ENCODE data around the gene TRIML2. TPM values are rescaled to one million over a fixed set of nuclear protein-coding genes. Genes with fewer than 3 reads are reported as not detected.
A peak's percentile ranks its signal among the peaks of the same experiment; 100 is the strongest.

The TRIML2 gene
- 1 to 10 TPM; 1.1 to 3.6 (median 2.3) TPM for total RNA-seq (2021; fragmentation: NEBNext Ultra II Directional; extraction: Animal tissue kit (Norgen Biotek cat#: 25700))
- long read RNA-seq, result 0 reads

DNA sequence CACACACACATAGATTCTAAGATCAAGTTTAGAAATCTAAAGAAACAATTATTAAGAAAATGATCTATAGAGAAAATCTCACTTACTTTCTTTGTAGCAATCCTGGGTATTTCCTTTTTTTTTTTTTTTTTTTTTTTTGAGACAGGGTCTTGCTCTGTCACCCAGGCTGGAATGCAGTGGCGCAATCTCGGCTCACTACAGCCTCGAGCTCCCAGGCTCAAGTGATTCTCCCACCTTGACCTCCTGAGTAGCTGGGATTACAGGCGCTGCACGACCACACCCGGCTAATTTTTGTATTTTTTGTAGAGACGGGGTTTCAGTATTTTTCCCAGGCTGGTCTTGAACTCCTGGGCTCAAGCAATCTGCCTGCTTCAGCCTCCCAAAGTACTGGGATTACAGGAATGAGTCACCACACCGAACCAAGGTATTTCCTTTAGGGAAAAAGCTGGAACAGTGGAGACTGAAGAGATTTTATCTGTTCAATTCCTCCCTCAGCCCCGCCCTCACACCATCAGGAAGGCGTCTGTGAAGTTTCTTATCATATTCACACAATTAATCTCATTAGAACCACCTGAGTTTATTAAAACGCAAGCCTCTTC is at the start of gene TRIML2:
Gene TRIML2, minus strand, starts transcription at position 447 of the 599 bp plus-strand sequence. CDS start 4,235 bp downstream, outside the sequence.
- Mint-ChIP-seq H3K27ac (peak within 1 kb of the TSS; percentile 54), H3K4me3 (peak within 1 kb of the TSS; percentile 67), H3K9me3 (peaks cover 15% of the 10 kb centered on the region; the same call in 1 of the 2 replicates), H3K27me3 (ENCODE audit: insufficient read depth) (no peaks in the 10 kb centered on the region), H3K4me1 (ENCODE audit: low read depth) (peaks cover 44% of the 10 kb centered on the region), H3K36me3 (ENCODE audit: low read depth) (no peaks in the 10 kb centered on the region)
- TF ChIP-seq, protein P1, sequence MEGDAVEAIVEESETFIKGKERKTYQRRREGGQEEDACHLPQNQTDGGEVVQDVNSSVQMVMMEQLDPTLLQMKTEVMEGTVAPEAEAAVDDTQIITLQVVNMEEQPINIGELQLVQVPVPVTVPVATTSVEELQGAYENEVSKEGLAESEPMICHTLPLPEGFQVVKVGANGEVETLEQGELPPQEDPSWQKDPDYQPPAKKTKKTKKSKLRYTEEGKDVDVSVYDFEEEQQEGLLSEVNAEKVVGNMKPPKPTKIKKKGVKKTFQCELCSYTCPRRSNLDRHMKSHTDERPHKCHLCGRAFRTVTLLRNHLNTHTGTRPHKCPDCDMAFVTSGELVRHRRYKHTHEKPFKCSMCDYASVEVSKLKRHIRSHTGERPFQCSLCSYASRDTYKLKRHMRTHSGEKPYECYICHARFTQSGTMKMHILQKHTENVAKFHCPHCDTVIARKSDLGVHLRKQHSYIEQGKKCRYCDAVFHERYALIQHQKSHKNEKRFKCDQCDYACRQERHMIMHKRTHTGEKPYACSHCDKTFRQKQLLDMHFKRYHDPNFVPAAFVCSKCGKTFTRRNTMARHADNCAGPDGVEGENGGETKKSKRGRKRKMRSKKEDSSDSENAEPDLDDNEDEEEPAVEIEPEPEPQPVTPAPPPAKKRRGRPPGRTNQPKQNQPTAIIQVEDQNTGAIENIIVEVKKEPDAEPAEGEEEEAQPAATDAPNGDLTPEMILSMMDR (IDR thresholded peaks at IDR 0.05), result no peak
- peak; percentile 24 for DNase-seq

- Mint-ChIP-seq H3K4me1 (ENCODE audit: low read depth) (peaks cover 6% of the 10 kb centered on the region; the same call in 1 of the 2 replicates), H3K27ac (no peak overlapping the region), H3K27me3 (ENCODE audit: insufficient read depth) (no peaks in the 10 kb centered on the region; the same call in none of the 2 replicates), H3K4me3 (no peak overlapping the region), H3K36me3 (ENCODE audit: low read depth) (no peaks in the 10 kb centered on the region), H3K9me3 (peaks cover 28% of the 10 kb centered on the region; the same call in 1 of the 2 replicates)
- DNase-seq, result no peak
- TF ChIP-seq, protein P1 (IDR thresholded peaks at IDR 0.05), result no peak
Measured at GRCh38 chr4:188158336-188158735, 48.9 kb upstream of the TRIML2 start.

GRCh38 chr4:188154668-188155405 is 45.4 kb upstream of the TRIML2 start:
- Mint-ChIP-seq H3K4me3 (no peak overlapping the region), H3K27ac (no peak overlapping the region)

DNA sequence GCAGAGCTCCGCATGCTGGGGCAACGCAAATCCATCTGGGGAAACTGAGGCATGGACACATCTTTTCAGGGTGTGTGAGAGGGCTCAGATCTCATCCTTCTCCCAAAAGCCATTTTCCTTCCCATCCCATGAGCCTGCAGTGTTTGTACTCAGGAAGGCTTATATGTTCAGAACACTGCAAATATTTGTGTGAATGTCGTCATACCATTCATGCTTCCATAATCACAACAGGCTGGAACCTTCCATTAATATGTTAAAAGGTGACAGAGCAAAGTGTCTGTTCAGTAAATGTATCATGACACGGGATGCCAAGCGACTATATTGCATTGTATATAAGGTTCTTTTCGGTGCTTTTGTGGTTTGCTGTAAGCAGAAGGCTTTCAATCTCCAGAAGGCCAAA is 38.4 kb upstream of the TRIML2 start:
- no peaks in the 10 kb centered on the region for H3K36me3 Mint-ChIP-seq (ENCODE audit: low read depth)
- no peaks in the 10 kb centered on the region; the same call in 1 of the 2 replicates for H3K4me1 Mint-ChIP-seq (ENCODE audit: low read depth)
- DNase-seq, result no peak
- no peak overlapping the region for H3K4me3 Mint-ChIP-seq
- H3K27me3 Mint-ChIP-seq (ENCODE audit: insufficient read depth), result no peaks in the 10 kb centered on the region; the same call in 1 of the 2 replicates
- TF ChIP-seq, protein P1 (IDR thresholded peaks at IDR 0.05), result no peak
- no peak overlapping the region for H3K27ac Mint-ChIP-seq
- peaks cover 27% of the 10 kb centered on the region for H3K9me3 Mint-ChIP-seq

More at GRCh38 chr4:188154668-188155405, 45.4 kb upstream of the TRIML2 start:
- Mint-ChIP-seq H3K9me3 (peaks cover 27% of the 10 kb centered on the region; the same call in 1 of the 2 replicates), H3K4me1 (ENCODE audit: low read depth) (peaks cover 6% of the 10 kb centered on the region; the same call in 1 of the 2 replicates), H3K27me3 (ENCODE audit: insufficient read depth) (no peaks in the 10 kb centered on the region; the same call in none of the 2 replicates), H3K36me3 (ENCODE audit: low read depth) (no peaks in the 10 kb centered on the region)
- DNase-seq, result no peak
- TF ChIP-seq, protein P1 (IDR thresholded peaks at IDR 0.05), result no peak

DNA sequence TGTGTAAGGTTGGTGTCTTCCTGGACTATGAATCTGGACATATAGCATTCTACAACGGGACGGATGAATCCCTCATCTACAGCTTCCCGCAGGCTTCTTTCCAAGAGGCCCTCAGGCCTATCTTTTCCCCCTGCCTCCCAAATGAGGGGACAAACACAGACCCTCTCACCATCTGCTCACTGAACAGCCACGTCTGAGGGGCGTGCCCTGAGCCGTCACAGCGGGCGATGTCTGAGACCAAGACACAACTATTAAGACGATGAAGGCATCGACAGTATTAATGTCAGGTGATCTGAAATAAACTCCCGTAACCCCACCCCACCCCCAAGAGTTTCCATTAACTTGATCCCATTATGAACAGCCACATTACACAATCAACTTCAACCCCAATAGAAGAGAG is 37.8 kb upstream of the TRIML2 start:
- TF ChIP-seq, protein P1 (IDR thresholded peaks at IDR 0.05), result no peak
- H3K27me3 Mint-ChIP-seq (ENCODE audit: insufficient read depth), result no peaks in the 10 kb centered on the region; the same call in 1 of the 2 replicates
- no peak overlapping the region for H3K27ac Mint-ChIP-seq
- H3K36me3 Mint-ChIP-seq (ENCODE audit: low read depth), result no peaks in the 10 kb centered on the region
- H3K4me3 Mint-ChIP-seq, result no peak overlapping the region
- H3K4me1 Mint-ChIP-seq (ENCODE audit: low read depth), result no peaks in the 10 kb centered on the region; the same call in 1 of the 2 replicates
- peaks cover 27% of the 10 kb centered on the region for H3K9me3 Mint-ChIP-seq
- no peak for DNase-seq

Data from HFFc6 (cell line).